GM19455 (cell line): ENCODE data around the gene SPATA16.
"Not testable (repeated sequence)": the region's sequence is repeated elsewhere in the genome, so short reads cannot be mapped to it uniquely, and the experiment has no call there.

Experiments
- ATAC-seq: cut with Tn5 transposase; IDR thresholded peaks from one replicate; pipeline ENCODE4 v1.9.1; 2021; ENCODE audit not compliant: unreplicated experiment

Gene SPATA16, protein sequence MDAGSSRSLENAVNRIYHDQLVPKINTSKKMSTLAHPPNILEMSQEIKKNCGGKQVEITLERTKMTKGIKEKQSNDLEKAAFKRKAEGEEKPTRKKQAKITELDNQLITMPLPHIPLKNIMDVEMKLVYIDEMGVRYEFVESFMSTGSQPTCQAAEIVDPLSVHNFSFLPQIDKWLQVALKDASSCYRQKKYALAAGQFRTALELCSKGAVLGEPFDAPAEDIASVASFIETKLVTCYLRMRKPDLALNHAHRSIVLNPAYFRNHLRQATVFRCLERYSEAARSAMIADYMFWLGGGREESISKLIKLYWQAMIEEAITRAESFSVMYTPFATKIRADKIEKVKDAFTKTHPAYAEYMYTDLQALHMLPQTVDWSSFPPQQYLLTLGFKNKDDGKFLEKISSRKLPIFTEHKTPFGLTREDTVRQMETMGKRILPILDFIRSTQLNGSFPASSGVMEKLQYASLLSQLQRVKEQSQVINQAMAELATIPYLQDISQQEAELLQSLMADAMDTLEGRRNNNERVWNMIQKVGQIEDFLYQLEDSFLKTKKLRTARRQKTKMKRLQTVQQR

DNA sequence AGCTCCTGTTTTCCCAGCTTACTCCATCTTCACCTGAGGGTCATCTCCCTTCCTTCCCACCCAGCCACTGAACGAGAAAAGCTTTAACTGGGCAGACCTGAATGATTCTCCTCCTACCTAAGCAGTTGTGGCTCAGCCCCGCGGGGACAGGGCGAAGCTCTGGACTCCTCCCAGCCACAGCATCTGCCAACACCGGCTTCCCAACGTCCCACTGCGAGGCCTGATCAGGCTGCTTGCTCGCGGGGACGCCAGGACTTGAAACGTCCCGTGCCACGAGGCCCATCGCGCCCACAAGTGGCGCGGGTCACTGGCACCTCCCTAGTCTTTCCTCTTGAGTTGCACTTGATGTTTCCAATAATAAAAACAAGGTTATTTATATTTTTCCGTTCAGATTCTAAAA lies at the start of gene SPATA16:
SPATA16 (minus strand) TSS at position 250 of the 400 bp plus-strand sequence. CDS start 23,504 bp downstream, outside the sequence.
- ATAC-seq = no peak

- ATAC-seq = not testable (repeated sequence)
These were observed 42.0 kb upstream of the SPATA16 start for GRCh38 chr3:173183022-173183421.

DNA sequence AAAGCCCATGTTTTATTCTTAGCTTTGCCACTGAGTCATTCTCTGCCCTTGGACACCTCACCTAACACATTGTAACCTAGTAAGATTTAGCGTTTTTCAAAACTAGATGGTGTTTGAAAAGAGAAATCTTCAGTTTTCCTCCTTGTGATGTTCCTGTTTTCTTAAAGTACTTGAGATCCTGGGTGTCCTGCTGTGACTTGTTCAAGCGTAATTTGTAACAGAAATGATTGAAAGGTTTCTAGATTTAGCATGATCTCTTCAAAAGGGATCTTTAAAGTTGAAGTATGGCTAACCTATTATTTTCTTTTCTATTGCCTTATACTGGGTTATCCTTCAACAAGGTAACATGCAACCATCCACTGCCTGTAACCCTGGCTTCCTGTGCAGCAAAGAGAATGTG lies 32.6 kb upstream of the SPATA16 start:
- ATAC-seq = no peak

GRCh38 chr3:173159139-173159538 lies 18.1 kb upstream of the SPATA16 start:
- ATAC-seq = not testable (repeated sequence)

GRCh38 chr3:173156533-173156932 lies 15.5 kb upstream of the SPATA16 start:
- not testable (repeated sequence) for ATAC-seq

GRCh38 chr3:173153631-173154030 lies 12.6 kb upstream of the SPATA16 start:
- no peak for ATAC-seq

- no peak for ATAC-seq
These were observed 1.6 kb downstream of the SPATA16 start for GRCh38 chr3:173139420-173139819.

DNA sequence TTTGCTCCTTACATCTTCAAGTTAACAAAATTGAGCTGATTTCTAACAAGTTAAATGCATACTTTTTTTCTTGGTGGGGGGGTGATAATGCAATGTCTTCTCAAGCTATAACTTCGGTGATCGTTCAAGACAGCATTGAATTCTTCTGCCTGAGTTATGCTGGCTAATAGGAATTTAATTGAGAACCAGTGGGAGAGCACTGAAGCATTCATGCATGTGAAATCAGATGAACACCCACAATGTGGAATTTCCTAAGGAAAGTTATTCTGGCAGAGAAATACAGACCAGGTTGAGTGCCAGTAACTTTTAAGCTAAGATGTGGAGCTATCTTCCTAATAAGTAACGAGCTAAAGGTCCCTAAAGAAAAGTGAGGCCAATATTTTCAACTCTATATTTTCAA lies 3.0 kb downstream of the SPATA16 start:
- no peak for ATAC-seq

DNA sequence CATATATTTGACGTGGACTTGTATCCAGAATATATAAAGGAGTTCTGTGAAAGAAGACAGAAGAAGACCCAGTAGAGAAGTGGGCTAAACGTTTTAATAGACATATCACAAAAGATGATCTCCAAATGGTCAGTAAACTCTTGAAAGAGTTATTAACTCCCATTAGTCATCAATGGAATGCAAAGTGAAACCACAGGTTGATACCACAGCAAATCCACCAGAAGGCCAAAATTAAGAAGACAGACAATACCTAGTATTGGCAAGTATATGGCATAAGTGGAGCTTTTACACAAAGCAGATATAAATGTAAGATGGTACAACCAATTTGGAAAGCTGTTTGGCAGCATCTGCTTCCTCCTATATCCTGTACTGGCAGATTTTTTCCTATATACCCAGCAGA lies 6.0 kb downstream of the SPATA16 start:
- ATAC-seq = no peak

- no peak for ATAC-seq
These were observed 12.4 kb downstream of the SPATA16 start for GRCh38 chr3:173128633-173129032.

- no peak for ATAC-seq
These were observed 29.7 kb downstream of the SPATA16 start for GRCh38 chr3:173111321-173111720.

- no peak for ATAC-seq
These were observed 31.9 kb downstream of the SPATA16 start for GRCh38 chr3:173109143-173109542.

- no peak for ATAC-seq
These were observed 37.6 kb downstream of the SPATA16 start for GRCh38 chr3:173103469-173103868.

DNA sequence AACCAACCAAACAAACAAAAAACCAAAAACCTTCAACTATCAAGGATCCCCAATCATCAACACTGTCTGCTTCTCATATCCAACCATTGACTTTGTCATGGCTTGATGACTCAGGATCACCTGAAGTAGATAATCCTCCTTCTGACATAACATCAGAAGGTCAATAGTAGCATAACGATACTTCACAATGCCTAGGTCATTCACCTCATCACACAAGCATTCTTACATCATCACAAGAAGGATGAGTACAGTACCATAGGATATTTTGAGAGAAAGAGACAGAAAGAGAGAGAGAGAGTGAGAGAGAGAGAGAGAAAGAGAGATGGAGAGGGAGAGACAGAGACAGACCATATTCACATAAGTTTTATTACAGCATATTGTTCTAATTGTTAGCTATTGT lies 42.1 kb downstream of the SPATA16 start:
- ATAC-seq = no peak

DNA sequence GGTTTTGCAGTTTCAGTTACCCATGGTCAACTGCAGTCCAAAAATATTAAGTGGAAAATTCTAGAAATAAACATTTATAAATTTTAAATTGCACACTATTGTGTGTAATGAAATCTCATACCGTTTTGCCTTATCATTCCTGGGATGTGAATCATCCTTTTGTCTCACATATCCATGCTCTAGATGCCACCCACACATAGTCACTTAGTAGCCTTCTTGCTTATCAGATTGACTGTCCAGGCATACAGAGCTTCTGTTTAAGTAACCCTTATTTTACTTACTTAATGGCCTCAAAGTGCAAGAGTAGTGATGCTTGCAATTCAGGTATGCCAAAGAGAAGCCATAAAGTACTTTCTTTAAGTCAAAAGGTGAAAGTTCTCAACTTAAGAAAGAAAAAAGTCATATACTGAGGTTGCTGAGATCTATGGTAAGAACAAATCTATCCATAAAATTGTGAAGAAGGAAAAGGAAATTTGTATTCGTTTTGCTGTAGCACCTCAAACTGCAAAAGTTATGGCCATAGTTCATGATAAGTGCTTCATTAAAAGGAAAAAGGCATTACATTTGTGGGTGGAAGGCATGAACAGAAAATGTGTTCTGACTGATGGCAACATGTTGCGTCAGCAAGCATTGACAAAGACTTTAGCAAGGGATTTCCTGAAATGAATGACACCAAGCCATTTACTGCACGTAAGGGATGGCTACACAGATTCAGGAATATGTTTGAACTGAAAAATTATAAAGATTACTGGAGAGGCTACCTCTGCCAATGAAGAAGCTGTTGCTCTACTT lies 43.8 kb downstream of the SPATA16 start:
- ATAC-seq = no peak

DNA sequence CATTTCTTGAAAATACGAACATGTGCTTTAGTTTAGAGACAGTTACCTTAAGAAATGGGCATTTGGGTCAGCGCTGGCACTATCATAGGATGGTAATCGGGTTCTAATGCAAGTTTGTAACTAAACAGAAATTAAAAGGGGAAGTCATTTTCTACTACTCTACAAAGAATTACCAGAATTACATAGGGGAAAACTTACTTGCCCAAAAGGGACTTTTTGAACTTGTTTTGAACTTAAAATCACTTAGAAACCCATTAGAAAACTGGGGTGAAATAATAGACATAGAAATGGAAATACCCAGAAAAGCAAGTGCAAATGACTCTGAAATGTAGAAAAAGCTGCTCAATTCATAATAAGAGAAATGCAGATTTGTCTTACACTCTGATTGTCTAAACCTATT lies 44.9 kb downstream of the SPATA16 start:
- ATAC-seq = no peak

- ATAC-seq = no peak
These were observed 49.0 kb downstream of the SPATA16 start for GRCh38 chr3:173092038-173092437.

DNA sequence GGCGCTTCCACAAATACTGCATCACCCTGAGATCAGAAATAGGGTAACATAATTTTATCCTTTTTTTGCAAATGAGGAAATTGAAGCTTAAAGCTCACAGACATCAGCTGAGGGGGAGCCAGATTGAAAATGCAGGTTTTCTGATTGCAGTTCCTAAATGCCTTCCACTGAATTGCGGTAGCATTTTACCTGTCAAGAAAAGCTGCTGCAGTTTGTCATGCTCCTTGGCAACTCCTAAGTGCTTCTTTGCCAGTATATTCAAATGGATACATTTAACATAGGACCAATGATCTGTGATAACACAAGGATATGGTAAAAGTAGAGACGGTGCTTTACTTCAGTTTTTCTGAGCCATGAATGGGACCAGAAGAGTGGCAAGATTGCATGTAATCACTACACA lies 50.5 kb downstream of the SPATA16 start:
- ATAC-seq = no peak

DNA sequence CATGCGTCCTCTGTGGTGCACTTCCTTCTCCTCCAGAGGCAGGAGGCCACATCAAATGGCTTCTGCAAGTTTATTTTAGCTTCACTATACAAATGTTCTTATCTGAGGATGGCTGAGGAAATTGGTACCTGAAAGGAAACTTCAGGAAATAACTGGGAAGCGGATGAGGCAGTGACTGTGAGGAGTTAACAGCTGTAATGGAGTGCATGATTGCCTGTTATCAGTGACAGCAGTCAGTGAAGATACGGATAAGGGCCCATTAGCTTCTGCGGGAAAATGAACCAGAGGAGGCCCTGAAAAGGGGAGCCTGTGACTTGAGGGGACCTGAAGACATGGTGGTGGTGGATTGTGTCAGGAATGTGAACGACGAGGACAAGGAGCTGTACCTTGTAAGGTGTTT lies 51.8 kb downstream of the SPATA16 start:
- ATAC-seq = no peak

DNA sequence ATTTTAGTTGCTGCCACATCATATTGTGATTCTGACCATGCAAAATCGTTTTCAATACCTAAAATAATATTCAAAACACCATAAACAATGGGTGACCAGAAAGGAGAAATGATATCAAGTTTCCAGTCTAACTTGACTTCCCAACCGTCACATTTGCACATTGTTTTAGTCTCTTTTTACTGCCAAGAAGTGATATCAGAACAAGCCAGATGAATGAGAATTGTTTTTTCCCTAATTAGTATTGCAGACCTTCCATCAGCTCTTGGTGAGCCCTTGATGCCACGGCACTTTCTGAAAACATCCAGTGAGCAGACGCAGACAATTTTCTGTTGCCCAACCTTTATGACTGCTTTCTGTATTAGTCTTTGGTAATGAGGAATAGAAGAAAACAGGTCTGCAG lies 62.5 kb downstream of the SPATA16 start:
- ATAC-seq = no peak

DNA sequence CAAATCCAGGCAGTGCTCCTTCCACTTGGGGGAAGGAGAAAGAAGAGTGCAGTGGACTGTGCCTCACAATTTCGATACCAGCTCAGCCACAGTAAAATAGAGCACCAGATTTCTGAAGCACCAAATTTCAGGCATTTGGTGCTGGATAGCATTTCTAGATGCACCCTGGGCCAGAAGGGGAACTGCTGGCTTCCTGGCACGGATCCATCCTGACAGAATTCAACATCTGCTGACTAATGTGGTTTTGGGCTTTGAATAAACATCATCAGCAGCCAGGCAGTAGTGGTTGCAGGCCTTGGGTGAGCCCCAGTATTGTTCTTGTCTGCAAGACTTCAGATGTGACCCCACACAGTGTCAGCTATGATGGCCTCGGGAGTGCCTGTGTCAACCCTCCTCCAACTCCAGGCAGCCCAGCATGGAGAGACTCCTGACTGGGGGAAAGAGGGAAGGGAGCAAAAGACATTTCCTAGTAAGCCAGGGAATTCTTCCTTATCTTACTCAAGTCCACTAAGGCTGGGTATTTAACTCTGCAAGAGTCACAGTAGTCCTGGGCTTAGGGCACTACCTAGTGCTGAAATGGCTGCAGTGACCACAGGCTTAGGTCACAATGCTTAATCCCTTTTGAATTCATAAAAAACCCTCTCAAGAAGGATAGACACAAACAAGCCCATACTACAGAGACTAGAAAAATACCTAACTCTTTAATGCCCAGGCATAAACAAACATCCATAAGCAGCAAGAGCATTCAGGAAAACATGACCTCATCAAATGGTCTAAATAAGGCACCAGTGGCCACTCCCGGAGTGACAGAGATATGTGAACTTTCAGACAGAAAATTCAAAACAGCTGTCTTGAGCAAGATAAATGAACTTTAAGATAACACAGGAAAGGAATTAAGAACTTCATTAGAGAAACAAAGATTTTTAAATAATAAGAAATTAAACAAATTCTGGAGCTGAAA lies 74.7 kb downstream of the SPATA16 start:
- no peak for ATAC-seq
